ENCODE data around the gene ANXA4. TPM values are rescaled to one million over a fixed set of nuclear protein-coding genes. Genes with fewer than 3 reads are reported as not detected.

Gene ANXA4
- total RNA-seq, 1 experiment from 2014 or later: 92.0 TPM

- Histone ChIP-seq H3K4me1 (0 out of 2 replicates have a peak, but pooled peaks cover 5% of the 10 kb centered on the region), H3K36me3 (ENCODE audit: control insufficient read depth, insufficient read depth, low read length) (no peaks in the 10 kb centered on the region), H3K9me3 (no peaks in the 10 kb centered on the region), H3K27me3 (replicated peaks; ENCODE audit: control insufficient read depth, insufficient read depth, low read length) (no peaks in the 10 kb centered on the region), H3K4me3 (ENCODE audit: low read depth, low read length) (no peak overlapping the region)
- BruUV-seq (replicated peaks): no TSS peak
- peaks cover 13% of the 10 kb centered on the region for H3K36me3 Mint-ChIP-seq (ENCODE audit: insufficient read depth, unreplicated experiment)
- no peak for DNase-seq
- no peak for TF ChIP-seq CTCF (IDR thresholded peaks at IDR 0.05; ENCODE audit: insufficient read depth in 1 of 2, low read depth in 1 of 2, low read length in 1 of 2, severe bottlenecking in 1 of 2, unreplicated experiment in 1 of 2)
- peak overlapping the region; percentile 87 for H3K4me3 Mint-ChIP-seq (ENCODE audit: unreplicated experiment)
- ChIA-PET POLR2A (no interaction called here), CTCF (interaction anchor here (1.5 to 1.7 kb wide), 2 partner anchors 11 to 103 kb away, joined by 7 to 17 read pairs; no protein-coding TSS in a partner anchor)
- peak overlapping the region; percentile 94 for H3K27ac Mint-ChIP-seq (ENCODE audit: unreplicated experiment)
- H3K27me3 Mint-ChIP-seq (ENCODE audit: insufficient read depth, unreplicated experiment): no peaks in the 10 kb centered on the region
- H3K9me3 Mint-ChIP-seq (ENCODE audit: unreplicated experiment): no peaks in the 10 kb centered on the region
- intact Hi-C loops (cut with micrococcal nuclease; ENCODE audit: unreplicated experiment): no loop called here
- no peaks in the 10 kb centered on the region for H3K4me1 Mint-ChIP-seq (ENCODE audit: low read depth, unreplicated experiment)
These were observed 86.0 kb downstream of the ANXA4 start for GRCh38 chr2:69827796-69828540.

- TSS peak; percentile 95 for BruUV-seq (replicated peaks)
- Histone ChIP-seq H3K4me3 (ENCODE audit: low read depth, low read length) (peak overlapping the region; percentile 91), H3K9me3 (no peaks in the 10 kb centered on the region), H3K27me3 (replicated peaks; ENCODE audit: control insufficient read depth, insufficient read depth, low read length) (no peaks in the 10 kb centered on the region), H3K4me1 (peaks cover 5% of the 10 kb centered on the region; the same call in 1 of the 2 replicates), H3K36me3 (ENCODE audit: control insufficient read depth, insufficient read depth, low read length) (no peaks in the 10 kb centered on the region)
- peaks cover under 1% of the 10 kb centered on the region for H3K4me1 Mint-ChIP-seq (ENCODE audit: low read depth, unreplicated experiment)
- CTCF ChIA-PET: interaction anchor here (0.5 to 1.7 kb wide), 4 partner anchors 10 to 475 kb away, joined by 3 to 17 read pairs (median 6); no protein-coding TSS in a partner anchor
- POLR2A ChIA-PET: interaction anchor here (0.6 to 0.9 kb wide), 2 partner anchors 12 to 86 kb away, joined by 3 to 4 read pairs; partner anchors contain the start of gene MXD1
- intact Hi-C loops (cut with micrococcal nuclease; ENCODE audit: unreplicated experiment): no loop called here
- TF ChIP-seq CTCF (IDR thresholded peaks at IDR 0.05; ENCODE audit: insufficient read depth in 1 of 2, low read depth in 1 of 2, low read length in 1 of 2, severe bottlenecking in 1 of 2, unreplicated experiment in 1 of 2): no peak
- H3K27ac Mint-ChIP-seq (ENCODE audit: unreplicated experiment): peak overlapping the region; percentile 94
- H3K36me3 Mint-ChIP-seq (ENCODE audit: insufficient read depth, unreplicated experiment): peaks cover 13% of the 10 kb centered on the region
- no peaks in the 10 kb centered on the region for H3K9me3 Mint-ChIP-seq (ENCODE audit: unreplicated experiment)
- H3K4me3 Mint-ChIP-seq (ENCODE audit: unreplicated experiment): peak overlapping the region; percentile 87
- no peaks in the 10 kb centered on the region for H3K27me3 Mint-ChIP-seq (ENCODE audit: insufficient read depth, unreplicated experiment)
- DNase-seq: no peak
These were observed 87.0 kb downstream of the ANXA4 start for GRCh38 chr2:69828938-69829255.

GRCh38 chr2:69829256-69830044 is 87.5 kb downstream of the ANXA4 start, which contains the start of gene GMCL1:
GMCL1 (plus strand) TSS chr2:69829660; CDS start chr2:69829893, 233 bp downstream.
- Mint-ChIP-seq H3K4me3 (ENCODE audit: unreplicated experiment) (peak within 1 kb of the TSS; percentile 87), H3K27me3 (ENCODE audit: insufficient read depth, unreplicated experiment) (no peaks in the 10 kb centered on the region), H3K9me3 (ENCODE audit: unreplicated experiment) (no peaks in the 10 kb centered on the region), H3K36me3 (ENCODE audit: insufficient read depth, unreplicated experiment) (peaks cover 13% of the 10 kb centered on the region), H3K4me1 (ENCODE audit: low read depth, unreplicated experiment) (peaks cover 7% of the 10 kb centered on the region), H3K27ac (ENCODE audit: unreplicated experiment) (peak within 1 kb of the TSS; percentile 94)
- POLR2A ChIA-PET: interaction anchor here (0.6 to 0.9 kb wide), 2 partner anchors 13 to 85 kb away, joined by 3 to 4 read pairs; partner anchors contain the start of gene MXD1
- peak; percentile 96 to 99 for DNase-seq
- Histone ChIP-seq H3K4me3 (ENCODE audit: low read depth, low read length) (peak within 1 kb of the TSS; percentile 91), H3K4me1 (peaks cover 5% of the 10 kb centered on the region; the same call in 1 of the 2 replicates), H3K36me3 (ENCODE audit: control insufficient read depth, insufficient read depth, low read length) (no peaks in the 10 kb centered on the region), H3K27me3 (replicated peaks; ENCODE audit: control insufficient read depth, insufficient read depth, low read length) (no peaks in the 10 kb centered on the region), H3K9me3 (no peaks in the 10 kb centered on the region)
- TF ChIP-seq CTCF (IDR thresholded peaks at IDR 0.05; ENCODE audit: insufficient read depth in 1 of 2, low read depth in 1 of 2, low read length in 1 of 2, severe bottlenecking in 1 of 2, unreplicated experiment in 1 of 2): no peak
- CTCF ChIA-PET: interaction anchor here (0.5 to 1.7 kb wide), 5 partner anchors 9 to 474 kb away, joined by 3 to 17 read pairs (median 7); no protein-coding TSS in a partner anchor
- intact Hi-C loops (cut with micrococcal nuclease; ENCODE audit: unreplicated experiment): no loop called here
- BruUV-seq (replicated peaks): TSS peak; percentile 26
